ENCODE results near the gene TAF4. TPM values are rescaled to one million over a fixed set of nuclear protein-coding genes. Genes with fewer than 3 reads are reported as not detected.

The TAF4 gene
- total RNA-seq, 1 experiment from 2014 or later = 21.0 TPM

DNA sequence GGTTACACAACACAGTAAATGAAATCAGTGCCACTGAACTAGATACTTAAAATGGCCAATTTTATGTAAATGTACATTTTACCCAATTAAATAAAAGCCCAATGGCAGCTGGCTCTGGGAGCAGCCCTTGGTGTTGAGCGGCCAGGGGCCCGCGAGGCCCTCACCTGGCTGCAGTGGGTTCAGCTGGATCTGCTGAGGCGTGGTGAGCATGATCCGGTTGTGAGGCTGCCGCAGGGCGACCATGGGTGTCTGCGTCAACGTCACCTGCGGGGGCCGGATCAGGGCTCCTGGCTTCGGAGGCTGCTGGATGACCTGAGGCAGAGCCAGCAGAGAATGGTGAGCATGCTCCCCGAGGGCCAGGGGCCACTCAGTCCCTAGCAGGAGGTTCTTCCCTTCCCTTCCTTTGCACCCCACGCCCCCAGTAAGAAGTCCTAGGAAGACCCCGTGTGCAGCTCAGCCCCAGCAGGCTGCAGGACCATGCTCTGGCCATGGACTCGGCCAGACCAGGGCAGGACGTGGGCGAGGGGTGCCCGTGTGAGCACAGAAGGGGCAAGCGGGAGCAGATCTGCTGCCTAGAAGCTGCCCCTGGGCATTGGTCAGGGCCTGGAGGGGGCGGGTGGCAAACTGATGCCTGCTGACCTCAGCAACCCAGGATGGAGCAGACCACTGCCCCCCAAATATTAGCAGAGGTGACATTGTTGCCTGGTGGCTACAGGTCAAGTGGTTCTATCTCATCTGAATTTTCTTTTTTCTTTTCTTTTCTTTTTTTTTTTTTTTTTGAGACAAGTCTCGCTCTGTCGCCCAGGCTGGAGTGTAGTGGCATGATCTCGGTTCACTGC, 61.9 kb downstream of the TAF4 start:
- Histone ChIP-seq H3K36me3 (ENCODE audit: control insufficient read depth, insufficient read depth, low read length) (peaks cover 11% of the 10 kb centered on the region), H3K27ac (ENCODE audit: low read length) (no peak overlapping the region), H3K4me1 (ENCODE audit: control insufficient read depth, insufficient read depth, low read length) (no peaks in the 10 kb centered on the region), H3K27me3 (ENCODE audit: control insufficient read depth, insufficient read depth, low read length) (no peaks in the 10 kb centered on the region), H3K4me3 (ENCODE audit: low read depth in 2 of 2, low read length in 2 of 2) (no peak overlapping the region), H3K9me3 (ENCODE audit: control insufficient read depth, insufficient read depth, low read depth, low read length) (no peaks in the 10 kb centered on the region)
- intact Hi-C loops (cut with micrococcal nuclease; ENCODE audit: unreplicated experiment) (no loop called here), in situ Hi-C loops (cut with HindIII; ENCODE audit: low pct_unique_long_range_greater_than_20kb, low sequenced_read_pairs) (no loop called here)
- ChIA-PET POLR2A (no interaction called here), CTCF (no interaction called here)
- DNase-seq (ENCODE audit: low read depth, low spot score) (no peak), ATAC-seq (no peak)
- TF ChIP-seq SIN3A (IDR thresholded peaks at IDR 0.05; ENCODE audit: borderline replicate concordance, insufficient read depth, low read depth, low read length) (no peak), TCF7L2 (IDR thresholded peaks at IDR 0.05; ENCODE audit: low read depth, low read length) (no peak), POLR2AphosphoS5 (IDR thresholded peaks at IDR 0.05; ENCODE audit: low read depth, low read length) (no peak)
- TF ChIP-seq, protein P1, sequence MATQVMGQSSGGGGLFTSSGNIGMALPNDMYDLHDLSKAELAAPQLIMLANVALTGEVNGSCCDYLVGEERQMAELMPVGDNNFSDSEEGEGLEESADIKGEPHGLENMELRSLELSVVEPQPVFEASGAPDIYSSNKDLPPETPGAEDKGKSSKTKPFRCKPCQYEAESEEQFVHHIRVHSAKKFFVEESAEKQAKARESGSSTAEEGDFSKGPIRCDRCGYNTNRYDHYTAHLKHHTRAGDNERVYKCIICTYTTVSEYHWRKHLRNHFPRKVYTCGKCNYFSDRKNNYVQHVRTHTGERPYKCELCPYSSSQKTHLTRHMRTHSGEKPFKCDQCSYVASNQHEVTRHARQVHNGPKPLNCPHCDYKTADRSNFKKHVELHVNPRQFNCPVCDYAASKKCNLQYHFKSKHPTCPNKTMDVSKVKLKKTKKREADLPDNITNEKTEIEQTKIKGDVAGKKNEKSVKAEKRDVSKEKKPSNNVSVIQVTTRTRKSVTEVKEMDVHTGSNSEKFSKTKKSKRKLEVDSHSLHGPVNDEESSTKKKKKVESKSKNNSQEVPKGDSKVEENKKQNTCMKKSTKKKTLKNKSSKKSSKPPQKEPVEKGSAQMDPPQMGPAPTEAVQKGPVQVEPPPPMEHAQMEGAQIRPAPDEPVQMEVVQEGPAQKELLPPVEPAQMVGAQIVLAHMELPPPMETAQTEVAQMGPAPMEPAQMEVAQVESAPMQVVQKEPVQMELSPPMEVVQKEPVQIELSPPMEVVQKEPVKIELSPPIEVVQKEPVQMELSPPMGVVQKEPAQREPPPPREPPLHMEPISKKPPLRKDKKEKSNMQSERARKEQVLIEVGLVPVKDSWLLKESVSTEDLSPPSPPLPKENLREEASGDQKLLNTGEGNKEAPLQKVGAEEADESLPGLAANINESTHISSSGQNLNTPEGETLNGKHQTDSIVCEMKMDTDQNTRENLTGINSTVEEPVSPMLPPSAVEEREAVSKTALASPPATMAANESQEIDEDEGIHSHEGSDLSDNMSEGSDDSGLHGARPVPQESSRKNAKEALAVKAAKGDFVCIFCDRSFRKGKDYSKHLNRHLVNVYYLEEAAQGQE (IDR thresholded peaks at IDR 0.05; ENCODE audit: insufficient read depth in 1 of 2, low read depth in 2 of 2, low read length in 1 of 2) = no peak
- TF ChIP-seq, protein P2, sequence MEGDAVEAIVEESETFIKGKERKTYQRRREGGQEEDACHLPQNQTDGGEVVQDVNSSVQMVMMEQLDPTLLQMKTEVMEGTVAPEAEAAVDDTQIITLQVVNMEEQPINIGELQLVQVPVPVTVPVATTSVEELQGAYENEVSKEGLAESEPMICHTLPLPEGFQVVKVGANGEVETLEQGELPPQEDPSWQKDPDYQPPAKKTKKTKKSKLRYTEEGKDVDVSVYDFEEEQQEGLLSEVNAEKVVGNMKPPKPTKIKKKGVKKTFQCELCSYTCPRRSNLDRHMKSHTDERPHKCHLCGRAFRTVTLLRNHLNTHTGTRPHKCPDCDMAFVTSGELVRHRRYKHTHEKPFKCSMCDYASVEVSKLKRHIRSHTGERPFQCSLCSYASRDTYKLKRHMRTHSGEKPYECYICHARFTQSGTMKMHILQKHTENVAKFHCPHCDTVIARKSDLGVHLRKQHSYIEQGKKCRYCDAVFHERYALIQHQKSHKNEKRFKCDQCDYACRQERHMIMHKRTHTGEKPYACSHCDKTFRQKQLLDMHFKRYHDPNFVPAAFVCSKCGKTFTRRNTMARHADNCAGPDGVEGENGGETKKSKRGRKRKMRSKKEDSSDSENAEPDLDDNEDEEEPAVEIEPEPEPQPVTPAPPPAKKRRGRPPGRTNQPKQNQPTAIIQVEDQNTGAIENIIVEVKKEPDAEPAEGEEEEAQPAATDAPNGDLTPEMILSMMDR (IDR thresholded peaks at IDR 0.05) = no peak
- no TSS peak for BruUV-seq (replicated peaks)

DNA sequence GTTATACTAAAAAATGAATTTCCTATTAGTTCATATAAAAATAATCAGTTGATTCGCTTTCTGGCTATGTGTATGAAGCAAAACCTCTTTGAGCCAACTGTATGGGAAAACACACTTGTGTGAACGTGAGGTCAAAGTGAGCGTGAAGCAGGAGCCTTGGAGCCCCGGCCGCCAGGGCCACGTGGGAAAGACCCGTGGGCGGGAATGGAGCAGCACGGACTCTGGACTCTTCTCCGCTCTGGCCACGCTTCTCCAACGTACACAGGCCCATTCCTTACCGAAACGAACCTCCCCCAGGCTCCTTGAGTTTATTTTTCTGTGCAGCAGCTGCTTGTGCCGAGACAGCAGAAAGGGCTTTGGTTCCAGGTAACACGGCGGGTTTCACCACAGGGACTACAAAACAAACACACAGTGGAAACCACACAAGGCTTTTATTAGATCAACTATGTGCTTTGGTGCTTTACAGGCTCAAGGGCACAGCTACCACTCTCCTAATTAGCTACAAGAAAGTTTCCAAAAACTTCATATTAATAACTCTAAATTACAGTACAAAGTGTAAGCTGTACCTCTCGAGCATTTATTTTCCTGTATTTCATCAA, 62.7 kb downstream of the TAF4 start:
- intact Hi-C loops (cut with micrococcal nuclease; ENCODE audit: unreplicated experiment) (no loop called here), in situ Hi-C loops (cut with HindIII; ENCODE audit: low pct_unique_long_range_greater_than_20kb, low sequenced_read_pairs) (no loop called here)
- ChIA-PET POLR2A (no interaction called here), CTCF (no interaction called here)
- H3K27ac ChIP-seq (ENCODE audit: low read length) = no peak overlapping the region
- H3K4me1 ChIP-seq (ENCODE audit: control insufficient read depth, insufficient read depth, low read length) = no peaks in the 10 kb centered on the region
- TF ChIP-seq TCF7L2 (IDR thresholded peaks at IDR 0.05; ENCODE audit: low read depth, low read length) (no peak), POLR2AphosphoS5 (IDR thresholded peaks at IDR 0.05; ENCODE audit: low read depth, low read length) (no peak), SIN3A (IDR thresholded peaks at IDR 0.05; ENCODE audit: borderline replicate concordance, insufficient read depth, low read depth, low read length) (no peak)
- TF ChIP-seq, protein P2 (IDR thresholded peaks at IDR 0.05) = no peak
- TF ChIP-seq, protein P1 (IDR thresholded peaks at IDR 0.05; ENCODE audit: insufficient read depth in 1 of 2, low read depth in 2 of 2, low read length in 1 of 2) = no peak
- DNase-seq (ENCODE audit: low read depth, low spot score) (no peak), ATAC-seq (no peak)
- H3K4me3 ChIP-seq (ENCODE audit: low read depth in 2 of 2, low read length in 2 of 2) = no peak overlapping the region
- no peaks in the 10 kb centered on the region for H3K9me3 ChIP-seq (ENCODE audit: control insufficient read depth, insufficient read depth, low read depth, low read length)
- H3K36me3 ChIP-seq (ENCODE audit: control insufficient read depth, insufficient read depth, low read length) = peaks cover 10% of the 10 kb centered on the region
- no peaks in the 10 kb centered on the region for H3K27me3 ChIP-seq (ENCODE audit: control insufficient read depth, insufficient read depth, low read length)
- no TSS peak for BruUV-seq (replicated peaks)

All from Panc1 (cell line).